H1 (cell line): Measurements from ENCODE around the gene DYDC2. TPM values are rescaled to one million over a fixed set of nuclear protein-coding genes. Genes with fewer than 3 reads are reported as not detected.

Experiments used
- FOSL1 ChIP-seq: IDR thresholded peaks from 2 replicates; pipeline ENCODE4 v1.6.1; 2011; ENCODE audit warnings: mild to moderate bottlenecking, low read depth, low read length, moderate library complexity; ENCODE audit not compliant: insufficient read depth
- RAD21 ChIP-seq, 2 experiments: IDR thresholded peaks in 1 of 2; conservative IDR thresholded peaks in 1 of 2; 2 replicates each; pipeline ENCODE4 v1.6.1; 2011; ENCODE audit warnings: low read depth in 2 of 2, low read length in 2 of 2, improper control_type of control experiment in 1 of 2, inconsistent platforms in 1 of 2, mild to moderate bottlenecking in 1 of 2, moderate library complexity in 1 of 2
- RXRA ChIP-seq: IDR thresholded peaks from 2 replicates; pipeline ENCODE4 v1.6.1; 2011; ENCODE audit warnings: low read depth, mild to moderate bottlenecking, low read length, moderate library complexity; ENCODE audit not compliant: insufficient read depth
- polyA plus RNA-seq, 7 experiments: library from polyadenylated mRNA; depleted of rRNA in 3 of 7; stranded (reverse) in 5 of 7; unstranded in 2 of 7; fragments of >200 nt in 5 of 7; fragments of 200-250 nt in 2 of 7; gene quantifications; 1 replicate in 5 of 7; 2 replicates in 1 of 7; 4 replicates in 1 of 7; pipeline versions ENCODE4 v1.2.1 to v1.2.3, GENCODE V29; 2011 to 2013; ENCODE audit warnings: missing spikeins in 2 of 7, mixed read lengths in 2 of 7
- total RNA-seq: library from RNA; stranded (reverse); fragmentation: NEBNext Ultra II Directional; extraction: Animal tissue kit (Norgen Biotek cat#: 25700); gene quantifications from 2 replicates; pipeline ENCODE4 v1.2.1, GENCODE V29; 2021

DYDC2 gene
- total and polyA plus RNA-seq, 2 of the 8 experiments (the other 6 are each of a cell fraction or from before 2014, with no cell fraction given): 1.5 to 5.2 TPM

DNA sequence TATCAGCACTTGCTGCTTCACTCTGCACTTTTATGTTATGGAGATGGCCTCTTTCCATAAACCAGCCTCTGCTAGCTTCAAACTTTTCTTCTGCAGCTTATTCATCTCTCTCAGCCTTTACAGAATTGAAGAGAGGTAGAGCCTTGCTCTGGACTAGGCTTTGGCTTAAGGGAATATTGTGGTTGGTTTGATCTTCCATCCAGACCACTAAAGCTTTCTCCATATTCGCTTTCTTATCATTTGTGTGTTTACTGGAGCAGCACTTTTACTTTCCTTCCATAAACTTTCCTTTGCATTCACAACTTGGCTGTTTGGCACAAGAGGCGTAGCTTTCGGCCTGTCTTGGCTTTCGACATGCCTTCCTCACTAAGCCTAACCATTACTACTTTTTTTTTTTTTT lies 23.6 kb downstream of the DYDC2 start (continued):
- TF ChIP-seq RAD21 (IDR thresholded peaks at IDR 0.05 in 1 of 2, conservative IDR thresholded peaks at IDR 0.05 in 1 of 2; ENCODE audit: low read depth in 2 of 2, low read length in 2 of 2) (no peak), FOSL1 (no peak), RXRA (no peak)
- TF ChIP-seq, all 59 proteins: peak for 0
